Sciatic nerve (tissue), 2 donors: ENCODE measurements around the gene CHAT. TPM values are rescaled to one million over a fixed set of nuclear protein-coding genes. Genes with fewer than 3 reads are reported as not detected.

Experiments used
- ATAC-seq: fragments of 200-7000 bp; cut with Tn5 transposase; one replicate; pipeline ENCODE4 v1.9.1; 2020; ENCODE audit warnings: mild to moderate bottlenecking, moderate library complexity
- DNase-seq: peaks from one replicate; pipeline ENCODE4 v3.0.0-alpha.2; 2020; ENCODE audit warnings: low spot score
- intact Hi-C: fragments of 100-400 bp; cut with DNase I; formaldehyde crosslinking; loops from one replicate; pipeline ENCODE4 v1.14.2; 2022
- total RNA-seq: library from RNA; stranded (reverse); fragmentation: NEBNext Ultra II Directional; extraction: Animal tissue kit (Norgen Biotek cat#: 25700); gene quantifications from one replicate; pipeline ENCODE4 v1.2.1, GENCODE V29; 2021
- donor health status: DM: no; HTN: no; CAD: no.
- donor health status: DM: no; HTN: no; CAD: no.

CHAT gene
- total RNA-seq, 1 donor from 2014 or later = not detected

DNA sequence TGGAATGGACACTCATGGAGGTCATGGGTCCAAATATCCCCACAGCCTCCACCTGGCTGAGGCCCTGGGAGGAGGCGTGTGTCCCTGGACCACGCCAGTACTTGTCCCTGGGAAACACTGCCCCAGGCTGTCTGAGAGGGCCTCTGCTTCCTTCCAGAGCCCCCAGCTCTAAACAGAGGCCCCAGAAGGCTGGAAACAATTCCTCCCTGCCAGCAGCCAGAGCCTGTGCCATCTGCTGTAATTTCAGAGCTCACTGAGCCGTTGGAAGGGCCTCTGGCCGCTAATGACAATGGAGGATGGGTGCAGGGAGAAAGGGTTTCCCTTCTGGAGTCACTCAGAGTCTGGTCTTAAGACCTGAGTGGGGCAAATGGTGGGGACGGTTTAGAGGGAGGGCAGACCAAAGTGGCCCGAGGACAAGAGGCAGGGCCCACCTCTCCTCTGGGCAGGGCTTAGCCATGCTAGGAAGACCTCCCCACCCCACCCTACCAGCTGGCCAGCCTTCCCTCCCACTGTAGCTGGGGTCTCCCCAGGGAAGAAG lies 7.1 kb downstream of the CHAT start:
- DNase-seq = peak; percentile 4
- intact Hi-C loops = no loop called here
- ATAC-seq = no peak

DNA sequence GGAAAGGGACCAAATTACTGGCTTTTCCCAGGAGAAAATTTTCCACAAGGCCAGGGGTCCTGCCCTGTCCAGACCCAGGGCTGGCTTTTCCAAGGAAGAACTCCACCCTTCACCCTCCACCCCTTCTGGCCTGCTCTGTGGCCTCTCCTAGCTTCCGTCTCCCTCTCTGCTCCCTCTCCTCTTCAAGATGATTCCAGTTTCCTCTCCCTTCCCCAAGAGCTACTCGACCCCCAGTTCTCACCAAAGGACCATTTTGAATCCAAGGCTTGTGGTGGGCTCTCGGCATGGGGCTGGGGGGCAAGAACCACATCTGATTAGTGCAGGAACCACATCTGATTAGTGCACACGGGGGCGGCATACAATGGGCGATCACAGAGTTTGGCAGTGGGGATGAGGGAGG lies 7.7 kb downstream of the CHAT start:
- no peak for ATAC-seq

DNA sequence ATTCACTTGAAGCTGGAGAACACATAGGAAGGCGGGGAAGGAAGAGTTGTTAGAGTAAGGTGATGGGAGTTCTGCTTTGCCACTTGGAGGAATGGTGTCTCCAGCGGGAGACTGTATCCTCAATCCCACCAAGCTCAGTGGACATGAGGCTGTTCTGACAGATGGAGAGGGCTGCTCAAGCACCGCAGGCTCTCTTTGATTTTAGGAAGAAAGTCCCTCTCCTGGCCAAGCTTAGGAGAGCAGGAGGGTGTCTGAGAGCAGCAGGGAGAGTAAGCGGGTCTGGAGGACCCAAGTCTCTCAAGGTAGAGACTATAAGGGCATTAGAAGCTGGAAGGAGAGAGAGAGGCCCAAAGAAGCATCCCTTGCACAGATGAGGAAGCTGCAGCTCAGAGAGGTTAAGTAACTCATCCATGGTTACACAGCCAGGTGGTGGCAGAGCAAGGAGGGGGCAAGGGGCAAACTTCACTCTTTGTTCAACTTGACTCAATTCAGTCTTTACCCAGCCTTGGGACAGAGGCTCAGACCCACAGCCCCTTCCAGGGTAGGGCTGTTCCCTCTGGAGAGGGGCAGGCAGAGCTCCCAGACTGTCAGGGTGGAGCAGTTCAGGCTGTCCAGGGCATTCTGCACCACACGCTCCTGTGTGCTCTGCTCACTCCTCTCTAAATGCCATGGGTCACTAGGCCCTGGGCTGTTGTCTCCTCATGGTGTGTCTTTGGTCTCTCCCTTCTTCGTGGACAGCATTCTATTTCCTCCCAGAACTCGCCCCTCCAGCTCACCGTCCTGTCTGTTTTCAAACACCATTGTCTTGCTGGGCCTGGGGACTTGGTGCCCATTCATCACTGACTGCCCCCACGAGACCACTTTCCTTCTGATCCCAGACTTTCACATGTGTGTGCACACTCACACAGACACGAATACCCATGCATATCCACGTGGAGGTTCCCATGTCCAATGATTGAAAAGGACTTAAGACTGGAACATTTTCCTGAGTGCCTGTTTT lies 8.9 kb downstream of the CHAT start:
- ATAC-seq (no peak), DNase-seq (peak; percentile 15)
- intact Hi-C loops = no loop called here

More for the DNA sequence above, 7.7 kb downstream of the CHAT start:
- DNase-seq = peak; percentile 15
- intact Hi-C loops = no loop called here

DNA sequence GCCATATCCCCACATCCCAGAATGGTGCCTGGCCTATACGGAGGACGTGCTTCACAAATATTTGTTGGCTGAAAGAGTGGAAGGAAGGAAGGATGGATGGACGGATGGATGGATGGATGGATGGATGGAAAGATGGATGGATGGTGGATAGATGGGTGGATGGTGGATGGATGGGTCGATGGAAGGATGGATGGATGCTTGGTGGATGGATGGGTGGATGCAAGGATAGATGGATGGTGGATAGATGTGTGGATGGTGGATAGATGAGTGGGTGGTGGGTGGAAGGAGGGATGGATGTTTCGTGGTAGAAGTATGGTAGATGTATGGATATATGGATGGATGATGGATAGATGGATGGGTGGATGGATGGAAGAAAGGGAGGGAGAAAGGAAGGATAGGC lies 10.8 kb downstream of the CHAT start:
- DNase-seq = peak; percentile 4
- no peak for ATAC-seq
- intact Hi-C loops = no loop called here

DNA sequence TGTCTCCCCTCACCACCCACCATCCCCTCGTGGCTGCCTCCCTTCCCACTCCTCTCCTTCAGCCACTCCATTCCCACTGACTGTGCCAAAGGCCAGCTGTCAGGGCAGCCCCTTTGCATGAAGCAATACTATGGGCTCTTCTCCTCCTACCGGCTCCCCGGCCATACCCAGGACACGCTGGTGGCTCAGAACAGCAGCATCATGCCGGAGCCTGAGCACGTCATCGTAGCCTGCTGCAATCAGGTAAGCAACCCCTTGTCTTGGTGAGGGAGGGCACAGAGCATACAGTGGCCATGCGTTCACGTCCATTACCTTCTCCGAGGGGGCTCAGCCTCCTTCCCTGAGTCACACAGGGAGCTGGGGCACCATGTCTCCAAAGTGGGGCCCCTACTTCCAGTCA lies 11.6 kb downstream of the CHAT start:
- peak; percentile 25 for DNase-seq
- intact Hi-C loops = no loop called here
- no peak for ATAC-seq

DNA sequence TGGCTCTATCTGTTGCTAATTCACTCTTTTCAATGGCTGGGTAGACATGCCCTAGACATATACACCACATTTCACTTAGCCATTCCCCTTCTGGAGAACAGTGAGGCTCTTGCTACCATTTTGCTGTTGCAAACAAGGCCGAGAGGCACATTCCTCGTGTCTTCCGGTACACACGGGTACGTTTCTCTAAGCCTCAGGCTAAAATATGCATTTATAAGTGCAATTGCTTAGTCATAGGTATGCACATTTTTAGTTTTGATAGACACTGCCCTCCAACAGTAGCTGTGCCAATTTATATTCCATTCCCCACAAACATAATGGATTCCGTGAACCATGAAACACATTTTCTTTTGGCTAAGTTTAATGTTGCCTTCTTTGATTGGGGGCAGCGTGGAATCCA lies 13.2 kb downstream of the CHAT start:
- DNase-seq (peak; percentile 9), ATAC-seq (no peak)
- intact Hi-C loops = no loop called here

DNA sequence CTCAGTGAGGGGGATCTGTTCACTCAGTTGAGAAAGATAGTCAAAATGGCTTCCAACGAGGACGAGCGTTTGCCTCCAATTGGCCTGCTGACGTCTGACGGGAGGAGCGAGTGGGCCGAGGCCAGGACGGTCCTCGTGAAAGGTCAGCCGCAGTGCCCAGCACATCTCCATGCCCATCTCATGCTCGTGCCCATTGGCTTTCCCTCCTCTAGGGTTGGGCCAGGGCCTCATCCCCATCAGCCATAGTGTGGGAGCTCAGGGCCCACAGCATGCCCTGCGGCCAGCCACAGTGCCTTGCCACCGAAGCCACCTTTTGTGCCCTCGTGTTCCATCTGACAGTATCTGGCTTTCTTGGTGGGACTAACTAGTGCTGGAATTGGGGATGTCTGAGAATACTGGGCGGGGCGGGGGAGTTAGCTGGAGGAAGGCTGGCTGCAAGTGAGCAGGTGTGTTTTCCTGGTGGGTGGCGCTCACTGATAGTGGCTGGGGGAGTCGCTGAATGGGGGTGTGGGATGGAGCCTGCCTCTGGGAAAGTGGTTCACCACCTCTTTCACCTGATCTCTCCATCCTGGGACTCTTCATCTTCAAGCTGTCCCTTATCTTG lies 13.9 kb downstream of the CHAT start:
- intact Hi-C loops = no loop called here
- DNase-seq (peak; percentile 48), ATAC-seq (no peak)

DNA sequence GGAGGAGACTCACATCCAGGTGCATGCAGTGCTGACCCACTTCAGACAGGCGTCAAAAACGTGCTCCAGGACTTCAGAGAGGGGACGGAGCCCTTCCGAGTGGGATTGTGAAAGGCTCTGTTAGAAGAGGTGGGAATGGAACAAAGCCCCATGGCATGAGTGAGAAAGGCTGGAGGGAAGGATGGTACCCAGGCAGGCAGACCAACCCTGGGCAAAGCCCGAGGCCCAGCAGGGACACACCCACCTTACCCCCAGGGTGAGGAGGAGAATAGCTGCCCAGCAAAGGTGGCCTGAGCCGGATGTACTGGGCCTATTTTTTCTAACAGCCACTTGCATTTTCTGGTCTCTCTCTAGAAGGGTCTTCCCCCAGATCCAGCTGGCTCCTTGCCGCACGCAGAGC lies 14.8 kb downstream of the CHAT start:
- DNase-seq (no peak), ATAC-seq (no peak)
- intact Hi-C loops = no loop called here

DNA sequence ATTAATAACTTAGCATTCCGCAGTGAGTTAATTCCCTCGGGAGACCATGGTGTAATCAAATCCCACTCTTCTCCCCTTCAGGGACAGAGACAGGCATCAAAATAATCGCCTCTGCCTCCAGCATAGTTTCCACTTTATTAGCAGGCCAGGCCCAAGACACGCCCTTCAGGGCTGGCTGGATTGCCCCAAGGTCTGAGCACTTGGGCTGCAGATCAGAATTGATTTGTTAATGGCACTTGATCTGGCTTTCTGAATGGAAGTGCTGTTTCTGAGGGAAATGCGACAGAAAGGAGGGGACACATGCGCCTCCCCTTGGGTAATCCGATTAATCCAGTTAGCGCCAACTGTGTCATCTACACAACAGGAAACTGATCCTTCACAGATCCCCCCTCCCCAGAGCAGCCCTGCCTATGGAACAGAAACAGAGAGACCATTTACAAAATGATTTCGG lies 15.6 kb downstream of the CHAT start:
- ATAC-seq (no peak), DNase-seq (no peak)
- intact Hi-C loops = no loop called here

DNA sequence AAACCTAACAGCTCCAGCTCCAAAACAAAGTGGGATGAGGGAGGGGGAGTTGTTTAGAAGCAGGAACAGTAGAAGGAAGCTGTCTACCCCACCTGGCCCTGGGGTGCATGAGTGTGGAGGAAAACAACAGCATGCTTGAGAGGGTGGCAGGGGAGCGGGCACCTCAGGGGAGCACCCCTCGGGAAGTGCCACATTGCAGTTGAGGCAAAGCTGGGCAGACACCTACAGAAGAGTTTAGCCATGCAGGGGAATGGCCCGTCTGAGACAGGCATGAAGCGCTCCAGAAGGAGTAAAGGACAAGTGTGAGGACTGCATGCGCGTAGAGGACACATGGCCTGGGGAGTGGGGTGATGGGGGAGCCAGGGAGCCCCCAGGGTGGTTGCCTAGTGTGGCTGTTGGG lies 18.1 kb downstream of the CHAT start:
- intact Hi-C loops = no loop called here
- DNase-seq (no peak), ATAC-seq (no peak)

DNA sequence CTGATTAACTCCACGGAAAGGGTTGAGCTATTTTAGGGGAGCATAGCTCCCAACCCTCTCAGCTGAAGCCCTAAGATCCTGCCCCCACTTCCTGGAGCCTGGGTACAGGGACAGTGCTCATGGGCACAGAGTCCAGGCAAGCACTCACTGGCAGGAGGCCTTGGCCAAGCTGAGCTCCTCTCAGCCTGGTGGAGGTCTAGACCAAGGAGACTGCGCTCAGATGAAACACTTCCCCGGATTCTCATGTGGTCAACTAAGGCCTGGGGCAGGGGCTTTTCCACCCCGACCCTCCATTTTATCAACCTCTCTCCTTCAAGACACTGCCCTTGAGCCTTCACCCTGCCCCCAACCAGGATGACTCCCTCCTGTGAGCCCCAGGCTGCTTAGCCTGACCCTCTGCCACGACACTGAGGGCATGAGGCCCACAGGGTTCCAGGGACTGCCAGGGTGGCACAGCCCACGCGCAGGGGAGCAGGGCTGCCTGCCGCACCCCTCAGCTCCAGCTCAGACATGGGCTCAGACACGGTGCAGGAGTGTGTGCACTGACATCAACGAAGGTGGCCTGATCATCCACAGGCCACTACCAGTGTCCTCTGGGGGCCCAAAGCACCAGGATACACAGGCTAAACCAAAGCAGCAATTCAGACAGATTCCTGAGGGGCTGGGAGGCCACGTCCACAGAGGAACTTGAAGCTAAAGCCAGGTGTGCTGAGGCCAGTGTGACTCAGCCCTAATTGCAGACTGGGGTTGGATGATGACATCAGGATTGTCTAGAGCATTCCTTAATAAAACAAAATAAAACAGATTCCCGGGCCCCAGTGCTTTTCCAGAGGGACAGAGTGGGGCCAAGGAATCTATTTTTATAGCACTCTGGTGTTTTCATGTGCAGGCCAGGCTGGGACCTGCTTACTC lies 18.8 kb downstream of the CHAT start:
- ATAC-seq = no peak
- no peak for DNase-seq
- intact Hi-C loops = no loop called here

DNA sequence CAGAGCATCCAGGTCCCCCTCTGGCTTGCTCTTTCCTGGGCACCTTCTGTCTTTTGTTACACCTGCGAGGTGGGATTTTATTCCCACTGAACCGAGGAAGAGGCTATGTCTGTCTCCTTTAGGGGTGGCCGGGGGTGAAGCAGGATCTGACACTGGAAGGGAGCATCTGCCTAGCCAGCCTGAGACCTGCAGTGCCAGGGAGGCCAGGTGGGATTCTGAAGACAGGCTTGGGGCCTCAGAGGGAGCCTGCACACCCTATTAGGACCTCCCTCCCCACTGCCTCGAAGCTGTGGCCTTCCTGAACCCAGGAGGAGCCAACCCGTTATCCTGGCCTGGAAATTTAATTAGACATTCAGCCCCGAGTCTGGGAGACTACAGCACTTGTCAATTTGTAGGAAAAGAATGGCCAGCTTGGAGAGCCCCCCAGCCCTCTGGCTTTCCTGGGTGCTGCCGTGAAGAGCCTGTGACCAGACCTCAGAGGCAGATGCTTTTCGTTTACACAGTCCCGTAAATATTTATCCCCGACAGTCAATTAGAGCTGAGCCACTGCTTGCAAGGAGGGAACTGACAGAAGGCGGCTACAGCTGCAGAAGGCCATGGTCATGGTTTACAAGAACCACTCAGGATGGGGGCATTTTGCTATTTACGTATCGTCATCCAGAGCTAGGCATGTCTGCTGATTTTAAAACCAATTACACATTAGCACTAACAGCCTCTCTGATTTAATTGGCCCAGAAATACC lies 19.7 kb downstream of the CHAT start:
- intact Hi-C loops = no loop called here

DNA sequence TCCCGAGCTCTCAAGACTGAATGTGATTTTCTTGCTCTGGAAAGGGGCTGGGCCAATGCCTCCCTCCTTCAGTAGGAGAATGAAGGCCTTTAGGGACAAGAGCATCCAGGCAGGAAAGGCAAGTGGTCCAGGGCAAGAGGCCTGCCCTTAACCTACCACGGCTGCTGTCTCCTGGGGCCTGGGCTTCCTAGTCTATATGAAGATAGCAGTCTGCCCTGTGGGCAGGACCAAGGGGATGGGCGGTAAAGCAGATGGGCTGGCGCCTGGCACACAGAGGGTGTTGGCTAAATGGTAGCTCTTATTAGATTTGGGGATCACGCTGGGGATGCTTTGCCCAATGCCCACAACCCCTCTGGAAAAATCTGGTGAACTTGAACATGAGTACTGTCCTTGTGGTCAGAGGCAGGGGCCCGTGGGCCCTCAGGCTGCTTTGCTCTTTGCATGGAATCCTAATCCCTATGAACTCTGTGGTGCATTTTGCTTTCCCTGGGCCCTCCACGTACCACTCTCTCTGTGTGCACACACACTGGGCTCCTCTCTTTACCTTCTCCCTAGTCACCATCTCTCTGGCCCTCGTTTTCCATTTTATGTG lies 20.3 kb downstream of the CHAT start:
- no peak for ATAC-seq
- intact Hi-C loops = no loop called here
- DNase-seq = peak; percentile 25

More for the DNA sequence above, 19.7 kb downstream of the CHAT start:
- DNase-seq (no peak), ATAC-seq (no peak)

DNA sequence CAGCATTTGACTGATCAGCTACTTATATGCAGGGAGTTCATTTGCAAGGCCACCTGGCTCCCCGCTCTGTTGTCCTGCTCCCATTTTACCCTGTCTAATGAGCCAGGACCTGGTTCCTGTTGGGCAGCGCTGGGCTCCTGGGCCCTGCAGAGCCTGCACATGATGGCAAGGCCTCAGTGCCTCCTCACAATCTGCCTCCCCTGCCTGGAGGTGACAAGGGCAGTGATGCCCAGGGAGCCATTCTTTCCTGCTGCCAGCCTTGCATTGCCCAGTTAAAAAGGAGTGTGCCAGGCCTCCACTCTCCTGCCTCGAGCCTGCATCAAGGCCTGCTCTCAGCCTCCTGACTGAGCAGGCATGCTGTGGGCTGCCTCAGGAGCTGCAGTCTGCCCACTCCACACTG lies 28.5 kb downstream of the CHAT start:
- ATAC-seq (no peak), DNase-seq (peak; percentile 19)
- intact Hi-C loops = no loop called here

DNA sequence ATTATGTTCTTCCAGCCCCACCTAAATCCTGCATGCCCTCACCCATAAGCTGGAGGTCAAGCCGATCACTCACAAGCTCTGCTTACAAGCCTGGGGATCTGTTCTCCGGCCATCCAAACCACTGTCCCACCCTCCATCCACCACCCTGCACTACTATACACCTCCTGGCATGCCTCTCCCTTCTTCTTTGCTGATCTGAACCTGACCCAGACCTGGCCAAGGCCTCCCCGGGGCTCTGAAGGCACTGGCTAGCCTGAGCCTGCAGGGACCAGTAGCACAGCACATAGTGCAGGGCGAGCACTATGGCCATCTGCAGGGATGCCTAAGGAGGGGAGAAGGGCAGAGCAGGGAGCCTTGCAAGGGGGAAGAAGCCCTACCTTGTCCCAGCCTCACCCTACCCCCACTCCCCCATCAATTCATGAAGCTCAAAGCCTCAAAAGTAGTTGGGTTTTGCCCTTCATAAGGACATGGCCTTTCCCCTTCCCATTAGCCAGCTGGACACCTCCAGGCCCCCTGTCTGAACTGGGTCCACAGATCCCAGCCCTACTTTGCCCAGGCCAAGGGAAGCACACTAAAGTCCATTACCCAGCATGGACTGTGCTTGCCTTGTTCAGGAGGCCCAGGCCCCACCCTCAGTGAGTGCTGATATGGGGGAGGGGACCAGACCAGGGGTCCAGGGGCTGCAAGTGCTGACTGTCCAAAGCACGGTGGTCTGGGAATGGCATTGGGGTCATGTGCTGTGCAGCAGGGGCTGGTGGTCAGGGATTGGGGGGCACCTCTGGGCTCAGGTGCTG lies 29.6 kb downstream of the CHAT start:
- intact Hi-C loops = no loop called here
- DNase-seq = peak; percentile 30
- ATAC-seq = no peak

DNA sequence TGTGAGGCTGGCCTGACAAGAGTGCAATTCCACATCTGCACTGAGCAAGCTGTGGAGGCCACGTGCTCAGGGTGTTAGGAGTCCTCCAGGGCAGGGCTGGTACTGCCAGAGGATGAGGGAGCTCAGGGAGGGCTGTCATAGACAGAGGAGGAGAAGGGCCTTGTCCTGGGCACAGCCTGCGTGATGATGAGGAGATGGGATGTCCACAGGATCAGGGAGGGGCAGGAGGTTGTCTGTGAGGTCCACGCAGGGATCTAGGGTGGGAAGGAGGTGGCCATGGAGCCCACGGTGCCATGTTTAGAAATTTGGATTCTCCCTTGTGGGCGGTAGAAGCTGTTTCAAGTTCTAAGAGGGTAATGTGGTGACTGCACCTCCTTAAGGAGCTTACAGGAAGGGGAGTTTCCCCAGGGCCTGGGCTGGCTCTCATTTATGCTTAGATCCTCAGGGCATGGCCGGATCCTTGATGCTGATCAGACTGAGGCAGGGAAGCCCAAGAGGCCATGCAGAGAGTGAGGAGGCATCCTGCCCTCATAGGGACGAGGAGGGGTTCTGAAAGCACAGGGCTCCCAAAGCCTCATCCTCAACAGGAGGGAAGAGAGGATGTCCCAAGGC lies 30.3 kb downstream of the CHAT start:
- no peak for ATAC-seq
- peak; percentile 19 for DNase-seq
- intact Hi-C loops = no loop called here

DNA sequence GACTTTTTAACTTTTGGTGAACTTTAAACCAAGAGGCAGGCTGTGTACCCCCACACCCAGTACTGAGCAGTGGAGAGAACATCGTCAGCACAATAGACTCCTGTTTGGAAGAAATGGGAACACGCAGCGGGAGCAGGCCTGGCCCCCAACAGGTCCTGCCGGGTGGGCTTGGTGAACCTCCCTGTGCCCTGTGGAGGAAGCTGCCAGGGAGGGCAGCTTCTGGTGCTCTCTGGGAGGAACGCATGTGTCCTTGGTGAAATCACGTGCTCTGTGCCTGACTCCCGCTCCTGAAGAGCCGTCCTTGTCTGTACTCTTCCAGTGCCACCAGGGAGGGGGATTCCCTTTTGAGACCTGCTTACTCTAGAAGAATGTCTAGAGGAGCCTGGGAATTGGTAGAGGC lies 31.6 kb downstream of the CHAT start:
- ATAC-seq (no peak), DNase-seq (peak; percentile 9)
- intact Hi-C loops = no loop called here
